ENCODE results near the gene NR0B1.

The NR0B1 gene

DNA sequence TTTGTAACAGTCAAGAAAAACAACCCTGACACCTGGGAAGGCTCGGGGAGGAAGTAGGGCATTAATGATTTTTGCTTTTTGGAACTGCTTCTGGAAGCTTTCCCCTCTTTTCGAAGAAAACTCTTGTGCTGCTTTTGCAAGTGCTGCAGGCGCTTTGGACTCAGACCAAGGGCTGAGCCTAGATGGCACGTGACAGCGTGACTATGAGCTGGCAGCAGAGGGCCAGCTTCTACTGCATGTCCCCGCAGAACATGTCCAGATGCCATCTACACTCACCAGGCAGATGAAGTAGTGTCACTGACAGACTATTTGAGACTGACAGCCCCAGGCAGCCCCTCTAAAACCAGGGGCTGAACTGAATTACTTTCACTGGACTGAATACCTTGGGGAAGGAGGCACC is 6.2 kb downstream of the NR0B1 start:
- DNase-seq (ENCODE audit: low read depth), result peak; percentile 50
- H3K4me3 ChIP-seq (ENCODE audit: control insufficient read depth, low read depth, low read length), result no peak overlapping the region

DNA sequence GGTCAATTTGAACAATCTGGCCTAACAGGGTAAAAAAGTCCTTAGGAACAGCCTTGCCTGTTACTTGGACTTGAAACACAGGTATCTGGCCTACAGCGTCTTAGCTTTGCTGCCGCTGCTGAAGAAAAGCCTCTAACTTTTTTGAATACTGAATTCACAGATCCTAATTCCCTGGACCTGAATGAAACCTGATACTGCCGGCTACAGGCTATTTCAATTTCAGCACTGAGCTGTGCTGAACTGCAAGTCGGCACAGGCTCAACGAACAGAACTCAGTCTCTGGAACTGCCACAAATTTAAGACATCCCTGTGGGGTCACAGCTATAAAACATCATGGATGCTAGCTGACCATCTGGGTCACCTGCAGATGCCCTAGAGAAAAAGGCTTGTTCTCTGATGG is 7.2 kb downstream of the NR0B1 start:
- peak; percentile 48 for DNase-seq (ENCODE audit: low read depth)
- no peak overlapping the region for H3K4me3 ChIP-seq (ENCODE audit: control insufficient read depth, low read depth, low read length)
- TF ChIP-seq, protein P1, sequence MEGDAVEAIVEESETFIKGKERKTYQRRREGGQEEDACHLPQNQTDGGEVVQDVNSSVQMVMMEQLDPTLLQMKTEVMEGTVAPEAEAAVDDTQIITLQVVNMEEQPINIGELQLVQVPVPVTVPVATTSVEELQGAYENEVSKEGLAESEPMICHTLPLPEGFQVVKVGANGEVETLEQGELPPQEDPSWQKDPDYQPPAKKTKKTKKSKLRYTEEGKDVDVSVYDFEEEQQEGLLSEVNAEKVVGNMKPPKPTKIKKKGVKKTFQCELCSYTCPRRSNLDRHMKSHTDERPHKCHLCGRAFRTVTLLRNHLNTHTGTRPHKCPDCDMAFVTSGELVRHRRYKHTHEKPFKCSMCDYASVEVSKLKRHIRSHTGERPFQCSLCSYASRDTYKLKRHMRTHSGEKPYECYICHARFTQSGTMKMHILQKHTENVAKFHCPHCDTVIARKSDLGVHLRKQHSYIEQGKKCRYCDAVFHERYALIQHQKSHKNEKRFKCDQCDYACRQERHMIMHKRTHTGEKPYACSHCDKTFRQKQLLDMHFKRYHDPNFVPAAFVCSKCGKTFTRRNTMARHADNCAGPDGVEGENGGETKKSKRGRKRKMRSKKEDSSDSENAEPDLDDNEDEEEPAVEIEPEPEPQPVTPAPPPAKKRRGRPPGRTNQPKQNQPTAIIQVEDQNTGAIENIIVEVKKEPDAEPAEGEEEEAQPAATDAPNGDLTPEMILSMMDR (conservative IDR thresholded peaks at IDR 0.05; ENCODE audit: control insufficient read depth, insufficient read depth, low read depth, low read length), result no peak

More for the DNA sequence above, 6.2 kb downstream of the NR0B1 start:
- TF ChIP-seq, protein P1 (conservative IDR thresholded peaks at IDR 0.05; ENCODE audit: control insufficient read depth, insufficient read depth, low read depth, low read length), result no peak

DNA sequence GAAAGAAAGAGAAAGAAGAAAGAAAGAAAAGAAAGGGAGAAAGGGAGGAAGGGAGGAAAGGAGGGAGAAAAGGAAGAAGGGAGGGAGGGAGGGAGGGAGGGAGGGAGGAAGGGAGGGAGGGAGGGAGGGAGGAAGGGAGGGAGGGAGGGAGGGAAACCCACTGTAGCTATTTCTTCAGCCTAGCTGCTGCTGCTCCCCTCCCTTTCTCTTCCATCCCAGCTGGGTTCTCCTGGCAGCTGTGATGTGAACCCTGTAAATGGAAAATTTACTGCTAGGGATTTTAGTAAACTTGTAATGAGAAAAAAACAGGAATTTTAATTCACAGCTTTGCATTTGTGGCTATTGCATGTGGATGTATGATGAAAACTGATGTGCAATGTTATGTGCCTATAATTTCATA is 8.0 kb downstream of the NR0B1 start:
- H3K4me3 ChIP-seq (ENCODE audit: control insufficient read depth, low read depth, low read length), result no peak overlapping the region
- no peak for DNase-seq (ENCODE audit: low read depth)
- TF ChIP-seq, protein P1 (conservative IDR thresholded peaks at IDR 0.05; ENCODE audit: control insufficient read depth, insufficient read depth, low read depth, low read length), result no peak

DNA sequence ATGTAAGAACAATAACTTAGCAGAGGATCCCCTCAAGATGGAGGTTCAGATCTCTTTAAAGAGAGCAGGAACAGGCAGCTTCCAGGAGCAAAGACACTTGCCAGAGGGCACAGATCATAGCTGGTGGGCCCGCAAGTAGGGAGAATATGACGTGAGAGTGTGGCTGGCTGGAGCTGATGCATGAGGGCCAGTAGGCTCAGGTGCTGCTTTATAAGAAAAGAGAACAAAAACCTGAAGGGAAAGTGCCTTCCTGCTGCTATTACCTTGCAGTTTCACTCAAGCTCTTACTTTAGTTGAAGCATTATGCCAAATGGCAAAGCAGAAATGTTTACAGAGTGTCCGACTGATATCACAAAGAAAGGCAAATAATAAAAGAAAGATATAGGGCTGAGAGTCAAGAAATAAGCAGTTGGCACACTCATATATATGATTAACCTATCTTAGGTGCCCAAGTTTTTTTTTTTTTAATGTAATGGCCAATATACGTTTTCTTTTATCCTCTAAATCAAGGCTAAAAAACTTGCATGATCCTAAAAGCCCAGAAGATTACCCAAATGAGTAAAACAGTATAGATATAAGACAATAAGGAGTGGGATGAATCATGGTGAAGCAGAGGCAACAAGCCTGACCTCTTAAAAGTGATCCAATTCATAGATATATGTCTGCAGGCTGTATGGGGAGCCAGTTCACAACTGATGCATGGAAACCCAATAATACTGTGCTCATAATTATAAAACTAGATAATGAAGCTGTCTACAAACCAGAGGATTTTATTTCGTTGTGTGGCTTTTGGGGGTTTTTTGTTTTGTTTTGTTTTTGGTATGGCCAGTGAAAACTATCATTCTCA is 12.6 kb downstream of the NR0B1 start:
- no peak overlapping the region for H3K4me3 ChIP-seq (ENCODE audit: control insufficient read depth, low read depth, low read length)
- TF ChIP-seq, protein P1 (conservative IDR thresholded peaks at IDR 0.05; ENCODE audit: control insufficient read depth, insufficient read depth, low read depth, low read length), result no peak
- no peak for DNase-seq (ENCODE audit: low read depth)

DNA sequence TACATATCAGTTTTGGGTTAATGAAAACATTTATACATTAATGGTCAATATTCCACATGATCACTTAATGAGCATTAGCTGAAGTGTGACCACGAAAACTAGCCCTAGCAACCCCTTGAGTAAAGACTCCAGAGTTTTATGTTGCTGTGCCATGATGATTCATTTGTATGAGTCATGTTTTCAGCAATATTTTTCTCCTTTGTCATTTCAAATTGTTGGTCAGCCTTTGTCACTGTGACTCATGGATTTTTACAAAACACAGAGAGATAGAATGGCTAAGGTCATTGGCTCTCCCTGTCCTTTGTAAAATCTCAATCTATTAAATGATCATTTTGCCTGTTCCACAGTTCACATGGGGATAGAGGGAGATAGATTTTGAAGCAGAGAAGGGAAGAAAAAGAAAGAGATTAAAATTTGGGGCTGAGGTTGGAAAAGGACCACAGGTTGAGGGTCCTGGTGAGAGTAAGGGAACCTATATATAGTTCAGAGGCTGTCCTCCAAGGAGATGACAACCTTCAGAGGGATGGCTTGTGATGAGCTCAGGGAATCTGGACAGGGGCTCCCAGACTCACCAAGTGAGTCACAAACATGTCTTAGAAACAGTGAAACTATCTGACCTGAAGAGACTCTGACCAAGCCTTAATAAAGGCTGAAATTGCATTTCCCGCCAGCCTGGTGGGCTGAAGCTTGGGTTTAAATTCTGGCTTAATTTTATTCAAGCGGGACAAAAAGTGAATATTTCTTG is 25.6 kb downstream of the NR0B1 start:
- no peak overlapping the region for H3K4me3 ChIP-seq (ENCODE audit: control insufficient read depth, low read depth, low read length)
- peak; percentile 95 for DNase-seq (ENCODE audit: low read depth)
- TF ChIP-seq, protein P1 (conservative IDR thresholded peaks at IDR 0.05; ENCODE audit: control insufficient read depth, insufficient read depth, low read depth, low read length), result no peak

DNA sequence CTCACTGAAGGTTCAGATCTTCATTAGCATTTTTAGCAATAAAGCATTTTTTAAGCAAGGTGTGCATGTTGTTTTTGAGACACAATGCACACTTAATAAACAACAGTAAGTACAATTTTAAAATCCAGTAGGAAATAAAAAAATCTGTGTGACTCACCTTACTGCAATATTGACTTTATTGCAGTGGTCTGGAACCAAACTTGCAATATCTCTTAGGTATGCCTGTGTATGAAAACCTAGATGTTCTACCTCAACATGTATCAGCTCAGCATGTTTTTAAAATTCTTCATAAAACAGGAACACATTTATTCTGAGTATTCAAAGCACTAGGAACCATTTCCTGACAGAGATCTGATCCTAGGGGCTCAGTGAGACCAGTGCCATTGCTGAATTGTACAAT is 26.7 kb downstream of the NR0B1 start:
- H3K4me3 ChIP-seq (ENCODE audit: control insufficient read depth, low read depth, low read length), result no peak overlapping the region
- TF ChIP-seq, protein P1 (conservative IDR thresholded peaks at IDR 0.05; ENCODE audit: control insufficient read depth, insufficient read depth, low read depth, low read length), result no peak
- DNase-seq (ENCODE audit: low read depth), result peak; percentile 36
